GM12892 (cell line): ENCODE results near the gene THSD7B.

Source experiments
- POLR2A ChIP-seq: IDR thresholded peaks from 2 replicates; pipeline ENCODE4 v1.6.1; 2011; ENCODE audit warnings: low read depth, low read length, control low read depth
- POLR2AphosphoS5 ChIP-seq: IDR thresholded peaks from 2 replicates; pipeline ENCODE4 v1.6.1; 2011; ENCODE audit warnings: low read depth, low read length, control low read depth

GRCh38 chr2:137111896-137112295 lies 346.6 kb downstream of the THSD7B start:
- TF ChIP-seq POLR2AphosphoS5 (no peak), POLR2A (no peak)
